WTC11 (cell line): ENCODE data around the gene MEAK7. TPM values are rescaled to one million over a fixed set of nuclear protein-coding genes. Genes with fewer than 3 reads are reported as not detected.

Source experiments
- ATAC-seq: fragments of 200-7000 bp; cut with Tn5 transposase; 2 replicates; pipeline ENCODE4 v1.10.0; 2021; ENCODE audit warnings: mild to moderate bottlenecking, moderate library complexity
- CTCF ChIA-PET: fragments of 300-600 bp; sonication (Branson Sonifier 250); formaldehyde crosslinking; loops from one replicate; lab custom pipeline; 2021; ENCODE audit warnings: antibody characterized with exemption; lab: Charles Lee
- POLR2A ChIA-PET: fragments of 350-600 bp; sonication (Branson Sonifier 250); formaldehyde crosslinking; loops from one replicate; lab custom pipeline; 2021; ENCODE audit warnings: antibody characterized with exemption; lab: Charles Lee
- DNase-seq: peaks from one replicate; pipeline ENCODE4 v3.0.0; 2021; ENCODE audit warnings: low spot score
- H3K27ac Mint-ChIP-seq: 2 replicates; pipeline ENCODE4 v1.8.0; 2021; ENCODE audit warnings: mixed read lengths
- H3K27me3 Mint-ChIP-seq: 2 replicates; pipeline ENCODE4 v1.8.0; 2021; ENCODE audit warnings: low read depth, mild to moderate bottlenecking, moderate library complexity, mixed read lengths
- H3K36me3 Mint-ChIP-seq: 2 replicates; pipeline ENCODE4 v1.8.0; 2021; ENCODE audit warnings: mixed read lengths
- H3K4me1 Mint-ChIP-seq: 2 replicates; pipeline ENCODE4 v1.8.0; 2022; ENCODE audit warnings: mixed read lengths
- H3K4me3 Mint-ChIP-seq: 2 replicates; pipeline ENCODE4 v1.8.0; 2021; ENCODE audit warnings: mild to moderate bottlenecking, moderate library complexity, mixed read lengths
- H3K9me3 Mint-ChIP-seq: 2 replicates; pipeline ENCODE4 v1.8.0; 2021; ENCODE audit warnings: mixed read lengths
- ATF1 ChIP-seq: sonication (generic); formaldehyde crosslinking; IDR thresholded peaks from 2 replicates; pipeline ENCODE4 v1.8.1; 2023; ENCODE audit warnings: mild to moderate bottlenecking, moderate library complexity, missing genetic modification reagents
- CREB1 ChIP-seq: sonication (generic); formaldehyde crosslinking; IDR thresholded peaks from 2 replicates; pipeline ENCODE4 v1.8.0; 2023; ENCODE audit warnings: mild to moderate bottlenecking, missing genetic modification reagents
- CREM ChIP-seq: sonication (generic); formaldehyde crosslinking; IDR thresholded peaks from 2 replicates; pipeline ENCODE4 v1.8.1; 2022; ENCODE audit warnings: mild to moderate bottlenecking, missing genetic modification reagents, moderate library complexity
- E2F5 ChIP-seq: sonication (generic); formaldehyde crosslinking; IDR thresholded peaks from 2 replicates; pipeline ENCODE4 v1.8.1; 2022; ENCODE audit warnings: mild to moderate bottlenecking, moderate library complexity, missing genetic modification reagents
- ELF4 ChIP-seq: sonication (generic); formaldehyde crosslinking; IDR thresholded peaks from 2 replicates; pipeline ENCODE4 v1.8.1; 2022; ENCODE audit warnings: low read depth, mild to moderate bottlenecking, moderate library complexity, missing genetic modification reagents
- ETV6 ChIP-seq: sonication (generic); formaldehyde crosslinking; IDR thresholded peaks from 2 replicates; pipeline ENCODE4 v1.8.1; 2022; ENCODE audit warnings: mild to moderate bottlenecking, missing genetic modification reagents
- GTF2I ChIP-seq: fragments of 250-450 bp; sonication (Bioruptor Pico); conservative IDR thresholded peaks from 2 replicates; pipeline ENCODE4 v1.4.0; 2021; ENCODE audit warnings: mild to moderate bottlenecking
- RORB ChIP-seq: fragments of 250-450 bp; sonication (Bioruptor Pico); IDR thresholded peaks from 2 replicates; pipeline ENCODE4 v1.9.0; 2021; ENCODE audit warnings: mild to moderate bottlenecking
- ZNF121 ChIP-seq: sonication (generic); formaldehyde crosslinking; IDR thresholded peaks from 2 replicates; pipeline ENCODE4 v1.8.0; 2023; ENCODE audit warnings: missing genetic modification reagents
- total RNA-seq: library from RNA; stranded (reverse); gene quantifications from 3 replicates; pipeline ENCODE4 v1.2.3, GENCODE V29; 2021
- TF ChIP-seq, protein P1 (sequence below): fragments of 200-600 bp; IDR thresholded peaks from 2 replicates; pipeline ENCODE4 v1.8.0; 2022; ENCODE audit warnings: antibody characterized with exemption
- TF ChIP-seq, protein P2 (sequence below): fragments of 250-450 bp; sonication (Bioruptor Pico); IDR thresholded peaks from 2 replicates; pipeline ENCODE4 v1.9.0; 2021; ENCODE audit warnings: mild to moderate bottlenecking
- TF ChIP-seq, protein P3 (sequence below): sonication (generic); formaldehyde crosslinking; IDR thresholded peaks from 2 replicates; pipeline ENCODE4 v1.8.0; 2023; ENCODE audit warnings: missing genetic modification reagents

The MEAK7 gene
- total RNA-seq, 1 experiment from 2014 or later, result 14.4 TPM

DNA sequence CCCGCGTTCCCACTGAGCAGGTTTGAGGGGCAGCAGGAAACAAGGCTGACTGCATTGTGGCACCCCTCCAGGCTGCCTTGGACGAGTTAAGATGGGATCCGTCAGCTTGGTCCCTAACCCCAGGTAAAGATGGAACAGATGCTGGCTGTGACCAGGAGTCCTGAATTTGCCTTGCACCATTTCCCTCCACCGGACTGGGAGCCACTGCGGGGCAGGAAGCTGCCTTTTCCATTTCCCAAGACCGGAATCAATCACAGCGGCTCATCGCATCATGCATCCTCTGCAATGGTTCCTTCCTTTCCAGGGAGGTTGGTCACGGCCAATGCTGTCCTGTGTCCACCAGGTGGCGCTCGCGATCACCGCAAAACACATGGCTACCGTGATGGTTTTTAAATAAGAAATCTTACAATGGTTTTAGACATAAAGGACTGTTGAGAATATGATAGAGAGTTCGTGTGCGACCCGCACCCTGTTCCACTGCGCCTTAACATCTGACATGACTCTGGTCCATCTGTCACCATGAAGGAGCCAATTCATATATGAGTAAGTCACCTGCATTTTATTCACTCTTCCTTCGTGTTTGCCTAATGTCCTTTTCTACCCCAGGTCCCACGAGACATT, 6.8 kb upstream of the MEAK7 start:
- Mint-ChIP-seq H3K27me3 (no peaks in the 10 kb centered on the region), H3K27ac (no peak overlapping the region), H3K36me3 (no peaks in the 10 kb centered on the region), H3K9me3 (no peaks in the 10 kb centered on the region), H3K4me3 (peak overlapping the region; percentile 37), H3K4me1 (peaks cover 35% of the 10 kb centered on the region)
- CTCF ChIA-PET, result interaction anchor here (0.6 to 4.0 kb wide), 34 partner anchors 9 to 414 kb away, joined by 3 to 44 read pairs (median 4); partner anchors contain the start of genes ATP2C2, COTL1 and TAF1C
- TF ChIP-seq RORB (CRISPR knock-in tag) (no peak), ETV6 (CRISPR knock-in tag) (peak; percentile 75; the same call in 1 of the 2 replicates), E2F5 (CRISPR knock-in tag) (no peak), CREB1 (CRISPR knock-in tag) (no peak), ATF1 (0 out of 2 replicates have a peak, but pooled peaks have one; percentile 27), GTF2I (CRISPR knock-in tag) (no peak)
- TF ChIP-seq, protein P1, sequence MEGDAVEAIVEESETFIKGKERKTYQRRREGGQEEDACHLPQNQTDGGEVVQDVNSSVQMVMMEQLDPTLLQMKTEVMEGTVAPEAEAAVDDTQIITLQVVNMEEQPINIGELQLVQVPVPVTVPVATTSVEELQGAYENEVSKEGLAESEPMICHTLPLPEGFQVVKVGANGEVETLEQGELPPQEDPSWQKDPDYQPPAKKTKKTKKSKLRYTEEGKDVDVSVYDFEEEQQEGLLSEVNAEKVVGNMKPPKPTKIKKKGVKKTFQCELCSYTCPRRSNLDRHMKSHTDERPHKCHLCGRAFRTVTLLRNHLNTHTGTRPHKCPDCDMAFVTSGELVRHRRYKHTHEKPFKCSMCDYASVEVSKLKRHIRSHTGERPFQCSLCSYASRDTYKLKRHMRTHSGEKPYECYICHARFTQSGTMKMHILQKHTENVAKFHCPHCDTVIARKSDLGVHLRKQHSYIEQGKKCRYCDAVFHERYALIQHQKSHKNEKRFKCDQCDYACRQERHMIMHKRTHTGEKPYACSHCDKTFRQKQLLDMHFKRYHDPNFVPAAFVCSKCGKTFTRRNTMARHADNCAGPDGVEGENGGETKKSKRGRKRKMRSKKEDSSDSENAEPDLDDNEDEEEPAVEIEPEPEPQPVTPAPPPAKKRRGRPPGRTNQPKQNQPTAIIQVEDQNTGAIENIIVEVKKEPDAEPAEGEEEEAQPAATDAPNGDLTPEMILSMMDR, result peak; percentile 91
- TF ChIP-seq, protein P2, sequence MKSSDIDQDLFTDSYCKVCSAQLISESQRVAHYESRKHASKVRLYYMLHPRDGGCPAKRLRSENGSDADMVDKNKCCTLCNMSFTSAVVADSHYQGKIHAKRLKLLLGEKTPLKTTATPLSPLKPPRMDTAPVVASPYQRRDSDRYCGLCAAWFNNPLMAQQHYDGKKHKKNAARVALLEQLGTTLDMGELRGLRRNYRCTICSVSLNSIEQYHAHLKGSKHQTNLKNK, result no peak
- TF ChIP-seq, protein P3, sequence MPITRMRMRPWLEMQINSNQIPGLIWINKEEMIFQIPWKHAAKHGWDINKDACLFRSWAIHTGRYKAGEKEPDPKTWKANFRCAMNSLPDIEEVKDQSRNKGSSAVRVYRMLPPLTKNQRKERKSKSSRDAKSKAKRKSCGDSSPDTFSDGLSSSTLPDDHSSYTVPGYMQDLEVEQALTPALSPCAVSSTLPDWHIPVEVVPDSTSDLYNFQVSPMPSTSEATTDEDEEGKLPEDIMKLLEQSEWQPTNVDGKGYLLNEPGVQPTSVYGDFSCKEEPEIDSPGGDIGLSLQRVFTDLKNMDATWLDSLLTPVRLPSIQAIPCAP, result no peak
- ATAC-seq, result peak; percentile 72
- DNase-seq, result peak; percentile 83
- POLR2A ChIA-PET, result interaction anchor here (0.6 to 1.0 kb wide), 3 partner anchors 46 to 224 kb away, joined by 3 to 4 read pairs (median 3); no protein-coding TSS in a partner anchor

- Mint-ChIP-seq H3K4me1 (peaks cover 36% of the 10 kb centered on the region), H3K27me3 (no peaks in the 10 kb centered on the region), H3K27ac (peak overlapping the region; percentile 81), H3K9me3 (no peaks in the 10 kb centered on the region), H3K36me3 (no peaks in the 10 kb centered on the region), H3K4me3 (no peak overlapping the region)
- DNase-seq (peak; percentile 11), ATAC-seq (no peak; the same call in 1 of the 2 replicates)
- TF ChIP-seq ZNF121 (CRISPR knock-in tag) (peak; percentile 65; the same call in 1 of the 2 replicates), CREM (no peak)
- POLR2A ChIA-PET, result no interaction called here
- CTCF ChIA-PET, result interaction anchor here (0.7 to 4.0 kb wide), 6 partner anchors 51 to 228 kb away, joined by 3 to 44 read pairs (median 4); no protein-coding TSS in a partner anchor
These were observed 4.8 kb upstream of the MEAK7 start for GRCh38 chr16:84509032-84509950.

DNA sequence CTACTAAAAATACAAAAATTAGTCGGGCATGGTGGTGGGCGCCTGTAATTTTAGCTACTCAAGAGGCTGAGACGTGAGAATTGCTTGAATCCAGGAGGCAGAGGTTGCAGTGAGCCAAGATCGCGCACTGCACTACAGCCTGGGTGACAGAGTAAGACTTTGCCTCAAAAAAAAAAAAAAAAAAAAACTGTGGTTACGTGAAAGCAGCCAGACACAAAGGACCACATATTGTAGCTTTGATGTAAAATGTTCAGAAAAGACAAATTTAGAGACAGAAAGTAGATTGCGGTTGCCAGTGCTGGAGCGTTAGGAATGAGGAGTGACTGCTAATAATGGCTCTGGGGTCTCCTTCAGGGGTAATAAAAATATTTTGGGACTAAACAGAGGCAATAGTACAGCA, 4.0 kb upstream of the MEAK7 start:
- Mint-ChIP-seq H3K4me3 (no peak overlapping the region), H3K27me3 (no peaks in the 10 kb centered on the region), H3K9me3 (no peaks in the 10 kb centered on the region), H3K4me1 (peaks cover 41% of the 10 kb centered on the region), H3K27ac (no peak overlapping the region; the same call in 1 of the 2 replicates), H3K36me3 (no peaks in the 10 kb centered on the region)
- POLR2A ChIA-PET, result interaction anchor here (0.7 kb wide), 1 partner anchor 57 kb away, joined by 10 read pairs; no protein-coding TSS in a partner anchor
- no peak for ATAC-seq
- CTCF ChIA-PET, result interaction anchor here (1.6 to 4.0 kb wide), 2 partner anchors 111 to 113 kb away, joined by 3 to 44 read pairs; no protein-coding TSS in a partner anchor
- TF ChIP-seq ELF4 (CRISPR knock-in tag), result no peak
- no peak for DNase-seq
